ENCODE results near the gene LUM. TPM values are rescaled to one million over a fixed set of nuclear protein-coding genes. Genes with fewer than 3 reads are reported as not detected.
A peak's percentile ranks its signal among the peaks of the same experiment; 100 is the strongest.

LUM gene
- total RNA-seq, 1 experiment from 2014 or later = not detected

DNA sequence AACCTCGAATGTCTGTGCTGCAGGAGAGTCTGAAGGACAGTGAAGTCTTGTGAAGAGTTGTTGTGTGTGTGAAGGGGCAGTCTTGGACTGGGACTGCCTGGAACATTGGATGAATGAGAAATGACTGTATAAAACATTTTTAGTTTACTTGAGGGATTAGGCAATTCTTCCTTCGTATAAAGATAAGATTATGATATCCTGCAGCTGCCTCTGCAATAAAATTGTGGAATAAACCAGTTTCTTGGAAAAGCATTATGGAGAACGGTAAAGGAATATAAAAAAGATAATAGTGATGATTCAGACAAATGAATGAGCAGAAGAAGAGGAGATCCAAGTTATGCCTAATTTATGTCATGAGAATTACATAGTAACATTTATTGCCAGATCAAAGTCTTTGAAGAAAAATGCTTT is 30.9 kb upstream of the LUM start:
- Histone ChIP-seq H3K4me3 (ENCODE audit: low read depth, low read length, poor library complexity, severe bottlenecking) (no peak overlapping the region), H3K36me3 (ENCODE audit: insufficient read depth, low read length, poor library complexity, severe bottlenecking) (no peaks in the 10 kb centered on the region), H3K27ac (ENCODE audit: low read depth, low read length, poor library complexity, severe bottlenecking) (no peak overlapping the region), H3K27me3 (replicated peaks; ENCODE audit: insufficient read depth, low read depth, low read length, poor library complexity) (no peaks in the 10 kb centered on the region), H3K4me1 (ENCODE audit: insufficient read depth, low read length, poor library complexity, severe bottlenecking) (peaks cover 31% of the 10 kb centered on the region), H3K9me3 (ENCODE audit: low read depth, low read length, poor library complexity, severe bottlenecking) (no peaks in the 10 kb centered on the region)
- DNase-seq (ENCODE audit: low spot score) = no peak
- ChIA-PET CTCF (no interaction called here), POLR2A (ENCODE audit: low non-redundant PET) (no interaction called here)
- no TSS peak for BruUV-seq (replicated peaks)
- TF ChIP-seq, protein P1, sequence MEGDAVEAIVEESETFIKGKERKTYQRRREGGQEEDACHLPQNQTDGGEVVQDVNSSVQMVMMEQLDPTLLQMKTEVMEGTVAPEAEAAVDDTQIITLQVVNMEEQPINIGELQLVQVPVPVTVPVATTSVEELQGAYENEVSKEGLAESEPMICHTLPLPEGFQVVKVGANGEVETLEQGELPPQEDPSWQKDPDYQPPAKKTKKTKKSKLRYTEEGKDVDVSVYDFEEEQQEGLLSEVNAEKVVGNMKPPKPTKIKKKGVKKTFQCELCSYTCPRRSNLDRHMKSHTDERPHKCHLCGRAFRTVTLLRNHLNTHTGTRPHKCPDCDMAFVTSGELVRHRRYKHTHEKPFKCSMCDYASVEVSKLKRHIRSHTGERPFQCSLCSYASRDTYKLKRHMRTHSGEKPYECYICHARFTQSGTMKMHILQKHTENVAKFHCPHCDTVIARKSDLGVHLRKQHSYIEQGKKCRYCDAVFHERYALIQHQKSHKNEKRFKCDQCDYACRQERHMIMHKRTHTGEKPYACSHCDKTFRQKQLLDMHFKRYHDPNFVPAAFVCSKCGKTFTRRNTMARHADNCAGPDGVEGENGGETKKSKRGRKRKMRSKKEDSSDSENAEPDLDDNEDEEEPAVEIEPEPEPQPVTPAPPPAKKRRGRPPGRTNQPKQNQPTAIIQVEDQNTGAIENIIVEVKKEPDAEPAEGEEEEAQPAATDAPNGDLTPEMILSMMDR (conservative IDR thresholded peaks at IDR 0.05; ENCODE audit: low read depth, low read length) = no peak
- no peak for TF ChIP-seq EZH2 (IDR thresholded peaks at IDR 0.05; ENCODE audit: borderline replicate concordance, low read depth, low read length, poor library complexity, severe bottlenecking)
- intact Hi-C loops (cut with micrococcal nuclease; ENCODE audit: unreplicated experiment) = no loop called here

DNA sequence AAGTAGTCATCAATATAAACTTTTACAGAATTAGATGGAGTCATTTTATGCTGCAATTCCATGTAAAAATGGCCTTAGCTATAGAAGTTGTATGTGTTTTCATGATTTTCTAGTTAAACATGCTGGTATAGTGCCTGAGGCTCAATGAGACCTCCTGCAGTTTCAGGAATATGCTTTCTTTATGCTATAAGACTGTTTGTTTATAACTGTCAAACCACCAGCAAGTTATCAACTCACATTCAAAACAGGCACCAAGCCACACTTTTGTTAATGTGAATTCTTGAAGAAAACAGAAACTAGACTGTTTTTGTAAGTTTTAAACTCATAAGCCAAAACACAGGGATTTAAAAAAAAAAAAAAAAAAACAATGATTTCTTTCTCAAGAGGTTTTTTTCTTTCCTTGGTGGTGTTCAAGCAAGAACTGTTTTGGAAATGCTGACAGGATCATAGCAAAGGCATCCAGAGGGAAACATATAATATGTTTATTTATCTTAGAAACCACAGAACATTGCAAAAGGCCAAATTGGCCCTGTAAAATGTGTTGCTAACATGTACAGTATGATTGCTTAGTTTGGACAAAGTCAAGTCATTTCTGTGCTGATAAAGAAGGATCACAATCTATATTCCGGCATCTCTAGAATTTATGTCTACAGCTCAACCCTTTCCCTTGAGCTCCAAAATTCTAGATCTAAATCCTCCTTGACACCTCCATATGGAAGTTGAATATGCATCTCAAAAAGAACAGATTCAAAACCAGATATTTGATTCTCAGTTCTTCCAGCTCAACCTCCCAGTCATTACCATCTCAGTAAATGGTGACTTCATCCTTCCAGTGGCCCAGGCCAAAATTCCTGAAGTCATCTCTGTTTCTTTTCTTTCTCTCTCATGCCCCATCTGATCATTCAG is 29.0 kb upstream of the LUM start:
- POLR2A ChIA-PET (ENCODE audit: low non-redundant PET) = no interaction called here
- H3K9me3 ChIP-seq (ENCODE audit: low read depth, low read length, poor library complexity, severe bottlenecking) = no peaks in the 10 kb centered on the region
- CTCF ChIA-PET = no interaction called here
- intact Hi-C loops (cut with micrococcal nuclease; ENCODE audit: unreplicated experiment) = no loop called here
- TF ChIP-seq, protein P1 (conservative IDR thresholded peaks at IDR 0.05; ENCODE audit: low read depth, low read length) = no peak
- no peak for TF ChIP-seq EZH2 (IDR thresholded peaks at IDR 0.05; ENCODE audit: borderline replicate concordance, low read depth, low read length, poor library complexity, severe bottlenecking)
- peaks cover 31% of the 10 kb centered on the region for H3K4me1 ChIP-seq (ENCODE audit: insufficient read depth, low read length, poor library complexity, severe bottlenecking)
- peak overlapping the region; percentile 68 for H3K27ac ChIP-seq (ENCODE audit: low read depth, low read length, poor library complexity, severe bottlenecking)
- BruUV-seq (replicated peaks) = no TSS peak
- no peak overlapping the region for H3K4me3 ChIP-seq (ENCODE audit: low read depth, low read length, poor library complexity, severe bottlenecking)
- H3K36me3 ChIP-seq (ENCODE audit: insufficient read depth, low read length, poor library complexity, severe bottlenecking) = no peaks in the 10 kb centered on the region
- peak; percentile 21 for DNase-seq (ENCODE audit: low spot score)
- H3K27me3 ChIP-seq (replicated peaks; ENCODE audit: insufficient read depth, low read depth, low read length, poor library complexity) = no peaks in the 10 kb centered on the region

DNA sequence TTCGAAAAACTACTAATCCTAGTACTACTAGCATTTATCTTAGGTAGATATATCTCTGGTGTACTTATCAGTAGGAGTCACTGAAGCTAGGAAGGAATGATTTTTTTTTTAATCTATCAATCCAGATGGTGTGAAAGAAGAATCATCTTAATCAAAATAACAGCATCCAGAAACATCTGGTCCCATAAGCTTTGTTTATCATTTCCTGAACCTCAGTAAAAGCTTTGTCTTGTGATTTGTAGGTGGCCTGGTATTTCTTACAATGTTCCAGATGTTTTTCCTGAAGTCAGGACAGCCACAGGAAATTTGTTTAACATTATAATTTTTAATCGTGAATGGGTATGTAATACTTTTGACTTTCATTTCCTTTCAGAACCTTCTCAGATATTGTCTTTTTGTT is 28.0 kb upstream of the LUM start:
- peak; percentile 43 for DNase-seq (ENCODE audit: low spot score)
- BruUV-seq (replicated peaks) = no TSS peak
- ChIA-PET CTCF (no interaction called here), POLR2A (ENCODE audit: low non-redundant PET) (no interaction called here)
- intact Hi-C loops (cut with micrococcal nuclease; ENCODE audit: unreplicated experiment) = no loop called here
- H3K36me3 ChIP-seq (ENCODE audit: insufficient read depth, low read length, poor library complexity, severe bottlenecking) = no peaks in the 10 kb centered on the region
- H3K27ac ChIP-seq (ENCODE audit: low read depth, low read length, poor library complexity, severe bottlenecking) = peak overlapping the region; percentile 68
- H3K27me3 ChIP-seq (replicated peaks; ENCODE audit: insufficient read depth, low read depth, low read length, poor library complexity) = no peaks in the 10 kb centered on the region
- H3K4me3 ChIP-seq (ENCODE audit: low read depth, low read length, poor library complexity, severe bottlenecking) = no peak overlapping the region
- H3K4me1 ChIP-seq (ENCODE audit: insufficient read depth, low read length, poor library complexity, severe bottlenecking) = peaks cover 31% of the 10 kb centered on the region
- no peak for TF ChIP-seq EZH2 (IDR thresholded peaks at IDR 0.05; ENCODE audit: borderline replicate concordance, low read depth, low read length, poor library complexity, severe bottlenecking)
- TF ChIP-seq, protein P1 (conservative IDR thresholded peaks at IDR 0.05; ENCODE audit: low read depth, low read length) = no peak
- no peaks in the 10 kb centered on the region for H3K9me3 ChIP-seq (ENCODE audit: low read depth, low read length, poor library complexity, severe bottlenecking)
